ENCODE measurements around the gene LDLRAD4. TPM values are rescaled to one million over a fixed set of nuclear protein-coding genes. Genes with fewer than 3 reads are reported as not detected.

The LDLRAD4 gene
- total RNA-seq, 2 donors from 2014 or later: 112 to 120 TPM

GRCh38 chr18:13270279-13270855 lies 51.8 kb downstream of the LDLRAD4 start:
- H3K9me3 ChIP-seq (ENCODE audit: control insufficient read depth, low read length, poor library complexity, severe bottlenecking): no peaks in the 10 kb centered on the region
- Mint-ChIP-seq H3K27me3 (no peaks in the 10 kb centered on the region), H3K4me3 (no peak overlapping the region), H3K4me1 (peaks cover 50% of the 10 kb centered on the region), H3K27ac (peak overlapping the region; percentile 79), H3K36me3 (ENCODE audit: low read depth) (no peaks in the 10 kb centered on the region)
- ATAC-seq: no peak
- no peak for DNase-seq

- Mint-ChIP-seq H3K27me3 (no peaks in the 10 kb centered on the region), H3K36me3 (ENCODE audit: low read depth) (no peaks in the 10 kb centered on the region), H3K4me3 (no peak overlapping the region), H3K4me1 (peaks cover 51% of the 10 kb centered on the region), H3K27ac (no peak overlapping the region)
- ATAC-seq (no peak), DNase-seq (no peak)
- H3K9me3 ChIP-seq (ENCODE audit: control insufficient read depth, low read length, poor library complexity, severe bottlenecking): no peaks in the 10 kb centered on the region
Measured at GRCh38 chr18:13271302-13271911, 52.8 kb downstream of the LDLRAD4 start.

GRCh38 chr18:13272416-13272815 lies 53.9 kb downstream of the LDLRAD4 start:
- H3K9me3 ChIP-seq (ENCODE audit: control insufficient read depth, low read length, poor library complexity, severe bottlenecking): no peaks in the 10 kb centered on the region
- Mint-ChIP-seq H3K4me1 (peaks cover 49% of the 10 kb centered on the region), H3K4me3 (peak overlapping the region; percentile 87), H3K27ac (peak overlapping the region; percentile 99), H3K27me3 (no peaks in the 10 kb centered on the region), H3K36me3 (ENCODE audit: low read depth) (no peaks in the 10 kb centered on the region)
- ATAC-seq (no peak), DNase-seq (no peak)

GRCh38 chr18:13273800-13274199 lies 55.2 kb downstream of the LDLRAD4 start:
- H3K27ac Mint-ChIP-seq: peak overlapping the region; percentile 99
- ATAC-seq (peak; percentile 55), DNase-seq (no peak)
- no peaks in the 10 kb centered on the region for H3K36me3 Mint-ChIP-seq (ENCODE audit: low read depth)
- H3K9me3 ChIP-seq (ENCODE audit: control insufficient read depth, low read length, poor library complexity, severe bottlenecking): no peaks in the 10 kb centered on the region
- peak overlapping the region; percentile 87 for H3K4me3 Mint-ChIP-seq
- peaks cover 52% of the 10 kb centered on the region for H3K4me1 Mint-ChIP-seq
- H3K27me3 Mint-ChIP-seq: no peaks in the 10 kb centered on the region

GRCh38 chr18:13275075-13275474 lies 56.5 kb downstream of the LDLRAD4 start:
- DNase-seq: no peak
- Mint-ChIP-seq H3K27ac (peak overlapping the region; percentile 99), H3K36me3 (ENCODE audit: low read depth) (no peaks in the 10 kb centered on the region), H3K4me1 (peaks cover 55% of the 10 kb centered on the region), H3K4me3 (peak overlapping the region; percentile 87), H3K27me3 (no peaks in the 10 kb centered on the region)
- ATAC-seq: no peak
- no peaks in the 10 kb centered on the region for H3K9me3 ChIP-seq (ENCODE audit: control insufficient read depth, low read length, poor library complexity, severe bottlenecking)

- Mint-ChIP-seq H3K4me3 (peak overlapping the region; percentile 93), H3K36me3 (ENCODE audit: low read depth) (no peaks in the 10 kb centered on the region), H3K27ac (peak overlapping the region; percentile 99), H3K27me3 (no peaks in the 10 kb centered on the region), H3K4me1 (peaks cover 54% of the 10 kb centered on the region)
- DNase-seq: peak in 2 of 3 donors; percentile 49 to 53
- ATAC-seq: peak; percentile 90
- no peaks in the 10 kb centered on the region for H3K9me3 ChIP-seq (ENCODE audit: control insufficient read depth, low read length, poor library complexity, severe bottlenecking)
Measured at GRCh38 chr18:13276530-13277520, 58.3 kb downstream of the LDLRAD4 start.

- DNase-seq (no peak), ATAC-seq (no peak)
- H3K27me3 Mint-ChIP-seq: no peaks in the 10 kb centered on the region
- no peaks in the 10 kb centered on the region for H3K9me3 ChIP-seq (ENCODE audit: control insufficient read depth, low read length, poor library complexity, severe bottlenecking)
- H3K4me3 Mint-ChIP-seq: peak overlapping the region; percentile 93
- H3K27ac Mint-ChIP-seq: peak overlapping the region; percentile 99
- no peaks in the 10 kb centered on the region for H3K36me3 Mint-ChIP-seq (ENCODE audit: low read depth)
- peaks cover 53% of the 10 kb centered on the region for H3K4me1 Mint-ChIP-seq
Measured at GRCh38 chr18:13278062-13278630, 59.6 kb downstream of the LDLRAD4 start.

- no peaks in the 10 kb centered on the region for H3K9me3 ChIP-seq (ENCODE audit: control insufficient read depth, low read length, poor library complexity, severe bottlenecking)
- Mint-ChIP-seq H3K36me3 (ENCODE audit: low read depth) (no peaks in the 10 kb centered on the region), H3K4me3 (peak overlapping the region; percentile 93), H3K27me3 (no peaks in the 10 kb centered on the region), H3K27ac (peak overlapping the region; percentile 99), H3K4me1 (peaks cover 51% of the 10 kb centered on the region)
- no peak for DNase-seq
- ATAC-seq: peak; percentile 32
Measured at GRCh38 chr18:13279181-13280069, 60.9 kb downstream of the LDLRAD4 start.

- peaks cover 4% of the 10 kb centered on the region for H3K27me3 Mint-ChIP-seq
- no peaks in the 10 kb centered on the region for H3K36me3 Mint-ChIP-seq (ENCODE audit: low read depth)
- H3K4me1 Mint-ChIP-seq: peaks cover 59% of the 10 kb centered on the region
- ATAC-seq: no peak
- no peaks in the 10 kb centered on the region for H3K9me3 ChIP-seq (ENCODE audit: control insufficient read depth, low read length, poor library complexity, severe bottlenecking)
- no peak for DNase-seq
- peak overlapping the region; percentile 99 for H3K27ac Mint-ChIP-seq
- H3K4me3 Mint-ChIP-seq: peak overlapping the region; percentile 93
Measured at GRCh38 chr18:13280070-13280795, 61.7 kb downstream of the LDLRAD4 start.

- Mint-ChIP-seq H3K36me3 (ENCODE audit: low read depth) (peaks cover 4% of the 10 kb centered on the region), H3K4me1 (peaks cover 59% of the 10 kb centered on the region), H3K4me3 (peak overlapping the region; percentile 5), H3K27ac (peak overlapping the region; percentile 99), H3K27me3 (peaks cover 4% of the 10 kb centered on the region)
- DNase-seq (no peak), ATAC-seq (no peak)
- no peaks in the 10 kb centered on the region for H3K9me3 ChIP-seq (ENCODE audit: control insufficient read depth, low read length, poor library complexity, severe bottlenecking)
Measured at GRCh38 chr18:13281406-13281805, 62.8 kb downstream of the LDLRAD4 start.

- Mint-ChIP-seq H3K4me1 (peaks cover 49% of the 10 kb centered on the region), H3K27ac (peak overlapping the region; percentile 99), H3K36me3 (ENCODE audit: low read depth) (peaks cover 4% of the 10 kb centered on the region)
Measured at GRCh38 chr18:13283746-13284145, 65.2 kb downstream of the LDLRAD4 start.

More at GRCh38 chr18:13283746-13284145, 65.2 kb downstream of the LDLRAD4 start:
- Mint-ChIP-seq H3K27me3 (peaks cover 4% of the 10 kb centered on the region), H3K4me3 (peak overlapping the region; percentile 25)
- DNase-seq: no peak
- ATAC-seq: no peak
- no peaks in the 10 kb centered on the region for H3K9me3 ChIP-seq (ENCODE audit: control insufficient read depth, low read length, poor library complexity, severe bottlenecking)
